A673 (cell line): ENCODE data around the gene RPL36A. TPM values are rescaled to one million over a fixed set of nuclear protein-coding genes. Genes with fewer than 3 reads are reported as not detected.
A peak's percentile ranks its signal among the peaks of the same experiment; 100 is the strongest.

Source experiments
- BruUV-seq: library from RNA; stranded (reverse); fragments of 400-500 nt; replicated peaks from 2 replicates; lab custom pipeline; 2021; lab: Mats Ljungman, UMichigan
- CTCF ChIA-PET: fragments of 300-600 bp; sonication (Branson Sonifier 250); formaldehyde crosslinking; loops from one replicate; lab custom pipeline; 2022; ENCODE audit warnings: antibody characterized with exemption; lab: Charles Lee
- POLR2A ChIA-PET: fragments of 300-600 bp; sonication (Branson Sonifier 250); formaldehyde crosslinking; loops from one replicate; lab custom pipeline; 2022; ENCODE audit warnings: antibody characterized with exemption; ENCODE audit not compliant: low non-redundant PET; lab: Charles Lee
- DNase-seq: peaks from one replicate; pipeline ENCODE4 v3.0.0-alpha.2; 2015; ENCODE audit warnings: low spot score
- H3K27ac ChIP-seq: fragments of 200-600 bp; sonication (generic); 2 replicates; pipeline ENCODE4 v1.5.1; 2016; ENCODE audit warnings: mixed run types, low read depth, mild to moderate bottlenecking, mixed read lengths, antibody characterized with exemption, low read length; ENCODE audit not compliant: poor library complexity, severe bottlenecking
- H3K27me3 ChIP-seq: fragments of 200-600 bp; sonication (generic); replicated peaks from 2 replicates; pipeline ENCODE4 v1.6.1; 2017; ENCODE audit warnings: mixed run types, low read depth, mild to moderate bottlenecking, mixed read lengths, antibody characterized with exemption, low read length; ENCODE audit not compliant: insufficient read depth, poor library complexity
- H3K36me3 ChIP-seq: fragments of 200-600 bp; sonication (generic); 2 replicates; pipeline ENCODE4 v1.6.1; 2016; ENCODE audit warnings: mixed run types, mild to moderate bottlenecking, mixed read lengths, antibody characterized with exemption, low read length; ENCODE audit not compliant: insufficient read depth, poor library complexity, severe bottlenecking
- H3K4me1 ChIP-seq: fragments of 200-600 bp; sonication (generic); 2 replicates; pipeline ENCODE4 v1.6.1; 2017; ENCODE audit warnings: mixed run types, mild to moderate bottlenecking, mixed read lengths, antibody characterized with exemption, low read length; ENCODE audit not compliant: insufficient read depth, poor library complexity, severe bottlenecking
- H3K4me3 ChIP-seq: fragments of 200-600 bp; sonication (generic); 2 replicates; pipeline ENCODE4 v1.5.1; 2016; ENCODE audit warnings: low read depth, mixed run types, mild to moderate bottlenecking, mixed read lengths, low read length; ENCODE audit not compliant: poor library complexity, severe bottlenecking
- H3K9me3 ChIP-seq: fragments of 200-600 bp; sonication (generic); 2 replicates; pipeline ENCODE4 v1.6.1; 2016; ENCODE audit warnings: mixed run types, low read depth, mild to moderate bottlenecking, mixed read lengths, antibody characterized with exemption, low read length; ENCODE audit not compliant: poor library complexity, severe bottlenecking
- CTCF ChIP-seq: fragments of 300-800, 200-600 bp; sonication (generic); conservative IDR thresholded peaks from 2 replicates; pipeline ENCODE4 v1.5.1; 2017; ENCODE audit warnings: low read depth, mild to moderate bottlenecking, antibody characterized with exemption, low read length, moderate library complexity, mixed read lengths
- EZH2 ChIP-seq: fragments of 200-600 bp; sonication (generic); IDR thresholded peaks from 2 replicates; pipeline ENCODE4 v1.6.1; 2017; ENCODE audit warnings: borderline replicate concordance, low read depth, mild to moderate bottlenecking, mixed read lengths, antibody characterized with exemption, low read length; ENCODE audit not compliant: poor library complexity, severe bottlenecking
- intact Hi-C: fragments of 100-400 bp; cut with micrococcal nuclease; formaldehyde crosslinking; loops from one replicate; pipeline ENCODE4 v1.10.0; 2022; ENCODE audit not compliant: unreplicated experiment
- total RNA-seq: library from RNA; stranded (reverse); gene quantifications from 2 replicates; pipeline ENCODE4 v1.2.3, GENCODE V29; 2021

The RPL36A gene
- total RNA-seq, 1 experiment from 2014 or later = 316 TPM

- ChIA-PET CTCF (no interaction called here), POLR2A (no interaction called here)
- H3K9me3 ChIP-seq = no peaks in the 10 kb centered on the region
- H3K27ac ChIP-seq = no peak overlapping the region
- DNase-seq = no peak
- peaks cover 22% of the 10 kb centered on the region for H3K36me3 ChIP-seq
- no TSS peak for BruUV-seq
- TF ChIP-seq EZH2 (no peak), CTCF (no peak)
- no peak overlapping the region for H3K4me3 ChIP-seq
- no peaks in the 10 kb centered on the region for H3K4me1 ChIP-seq
- intact Hi-C loops = no loop called here
- no peaks in the 10 kb centered on the region for H3K27me3 ChIP-seq
These were observed 7.9 kb downstream of the RPL36A start for GRCh38 chrX:101398694-101399093.

GRCh38 chrX:101399825-101400224 lies 9.0 kb downstream of the RPL36A start:
- BruUV-seq = no TSS peak
- POLR2A ChIA-PET = no interaction called here
- no peaks in the 10 kb centered on the region for H3K4me1 ChIP-seq

GRCh38 chrX:101407167-101407747 lies 16.4 kb downstream of the RPL36A start:
- Histone ChIP-seq H3K9me3 (no peaks in the 10 kb centered on the region), H3K27me3 (no peaks in the 10 kb centered on the region), H3K27ac (peak overlapping the region; percentile 98), H3K36me3 (peaks cover 6% of the 10 kb centered on the region), H3K4me3 (peak overlapping the region; percentile 80), H3K4me1 (peaks cover 5% of the 10 kb centered on the region)
- TF ChIP-seq EZH2 (no peak), CTCF (no peak)
- ChIA-PET CTCF (no interaction called here), POLR2A (no interaction called here)
- BruUV-seq = no TSS peak
- intact Hi-C loops = no loop called here
- DNase-seq = no peak

More at GRCh38 chrX:101399825-101400224, 9.0 kb downstream of the RPL36A start:
- H3K9me3 ChIP-seq = no peaks in the 10 kb centered on the region
- CTCF ChIA-PET = no interaction called here
- no peaks in the 10 kb centered on the region for H3K27me3 ChIP-seq
- no peak for TF ChIP-seq CTCF
- no peak for TF ChIP-seq EZH2
- DNase-seq = no peak
- no peak overlapping the region for H3K27ac ChIP-seq
- intact Hi-C loops = no loop called here
- no peak overlapping the region for H3K4me3 ChIP-seq
- peaks cover 20% of the 10 kb centered on the region for H3K36me3 ChIP-seq
